ENCODE results near the gene BCL2L2. TPM values are rescaled to one million over a fixed set of nuclear protein-coding genes. Genes with fewer than 3 reads are reported as not detected.

BCL2L2 gene
- total RNA-seq, 2 experiments from 2014 or later = 0.69 to 0.99 TPM

- ChIA-PET POLR2A (no interaction called here), CTCF (no interaction called here)
Observed at GRCh38 chr14:23346693-23347405, 40.2 kb downstream of the BCL2L2 start.

GRCh38 chr14:23347406-23348296, 41.0 kb downstream of the BCL2L2 start:
- POLR2A ChIA-PET = no interaction called here

GRCh38 chr14:23348297-23348655, 41.6 kb downstream of the BCL2L2 start:
- CTCF ChIA-PET = no interaction called here
- POLR2A ChIA-PET = no interaction called here

More at GRCh38 chr14:23347406-23348296, 41.0 kb downstream of the BCL2L2 start:
- CTCF ChIA-PET = no interaction called here

GRCh38 chr14:23349156-23349845, 42.7 kb downstream of the BCL2L2 start:
- ChIA-PET POLR2A (no interaction called here), CTCF (no interaction called here)

GRCh38 chr14:23351681-23352505, 45.3 kb downstream of the BCL2L2 start:
- POLR2A ChIA-PET = no interaction called here
- CTCF ChIA-PET = interaction anchor here (0.9 to 1.2 kb wide), 3 partner anchors 11 to 85 kb away, joined by 3 to 5 read pairs (median 4); no protein-coding TSS in a partner anchor

- CTCF ChIA-PET = interaction anchor here (0.6 to 1.2 kb wide), 6 partner anchors 9 to 232 kb away, joined by 3 to 5 read pairs (median 3); no protein-coding TSS in a partner anchor
- POLR2A ChIA-PET = no interaction called here
Observed at GRCh38 chr14:23352506-23353432, 46.1 kb downstream of the BCL2L2 start, which contains the start of gene SLC22A17. TSS of gene SLC22A17 (minus strand) at chr14:23352887.

- POLR2A ChIA-PET = no interaction called here
- CTCF ChIA-PET = interaction anchor here (1.0 to 1.6 kb wide), 3 partner anchors 9 to 233 kb away, joined by 3 to 5 read pairs (median 3); no protein-coding TSS in a partner anchor
Observed at GRCh38 chr14:23353433-23353780, 46.8 kb downstream of the BCL2L2 start.

GRCh38 chr14:23354990-23355389, 48.4 kb downstream of the BCL2L2 start:
- CTCF ChIA-PET = interaction anchor here (1.6 kb wide), 1 partner anchor 53 kb away, joined by 5 read pairs; no protein-coding TSS in a partner anchor
- POLR2A ChIA-PET = no interaction called here

- ChIA-PET CTCF (no interaction called here), POLR2A (no interaction called here)
Observed at GRCh38 chr14:23355871-23356435, 49.3 kb downstream of the BCL2L2 start.

GRCh38 chr14:23356662-23357061, 50.0 kb downstream of the BCL2L2 start:
- POLR2A ChIA-PET = no interaction called here

GRCh38 chr14:23357261-23357660, 50.6 kb downstream of the BCL2L2 start:
- POLR2A ChIA-PET = no interaction called here

More at GRCh38 chr14:23356662-23357061, 50.0 kb downstream of the BCL2L2 start:
- CTCF ChIA-PET = no interaction called here

GRCh38 chr14:23358042-23358441, 51.4 kb downstream of the BCL2L2 start:
- CTCF ChIA-PET = no interaction called here
- POLR2A ChIA-PET = no interaction called here

More at GRCh38 chr14:23357261-23357660, 50.6 kb downstream of the BCL2L2 start:
- CTCF ChIA-PET = no interaction called here

- ChIA-PET POLR2A (no interaction called here), CTCF (no interaction called here)
Observed at GRCh38 chr14:23358553-23359166, 52.0 kb downstream of the BCL2L2 start.

- CTCF ChIA-PET = no interaction called here
- POLR2A ChIA-PET = no interaction called here
Observed at GRCh38 chr14:23359167-23359626, 52.6 kb downstream of the BCL2L2 start.

- CTCF ChIA-PET = no interaction called here
- POLR2A ChIA-PET = no interaction called here
Observed at GRCh38 chr14:23359722-23360447, 53.3 kb downstream of the BCL2L2 start.

- CTCF ChIA-PET = no interaction called here
- POLR2A ChIA-PET = no interaction called here
Observed at GRCh38 chr14:23360496-23360895, 53.9 kb downstream of the BCL2L2 start.

GRCh38 chr14:23361320-23361719, 54.7 kb downstream of the BCL2L2 start:
- CTCF ChIA-PET = interaction anchor here (1.1 kb wide), 1 partner anchor 67 kb away, joined by 3 read pairs; no protein-coding TSS in a partner anchor
- POLR2A ChIA-PET = no interaction called here
